ENCODE results near the gene TMEM54.

DNA sequence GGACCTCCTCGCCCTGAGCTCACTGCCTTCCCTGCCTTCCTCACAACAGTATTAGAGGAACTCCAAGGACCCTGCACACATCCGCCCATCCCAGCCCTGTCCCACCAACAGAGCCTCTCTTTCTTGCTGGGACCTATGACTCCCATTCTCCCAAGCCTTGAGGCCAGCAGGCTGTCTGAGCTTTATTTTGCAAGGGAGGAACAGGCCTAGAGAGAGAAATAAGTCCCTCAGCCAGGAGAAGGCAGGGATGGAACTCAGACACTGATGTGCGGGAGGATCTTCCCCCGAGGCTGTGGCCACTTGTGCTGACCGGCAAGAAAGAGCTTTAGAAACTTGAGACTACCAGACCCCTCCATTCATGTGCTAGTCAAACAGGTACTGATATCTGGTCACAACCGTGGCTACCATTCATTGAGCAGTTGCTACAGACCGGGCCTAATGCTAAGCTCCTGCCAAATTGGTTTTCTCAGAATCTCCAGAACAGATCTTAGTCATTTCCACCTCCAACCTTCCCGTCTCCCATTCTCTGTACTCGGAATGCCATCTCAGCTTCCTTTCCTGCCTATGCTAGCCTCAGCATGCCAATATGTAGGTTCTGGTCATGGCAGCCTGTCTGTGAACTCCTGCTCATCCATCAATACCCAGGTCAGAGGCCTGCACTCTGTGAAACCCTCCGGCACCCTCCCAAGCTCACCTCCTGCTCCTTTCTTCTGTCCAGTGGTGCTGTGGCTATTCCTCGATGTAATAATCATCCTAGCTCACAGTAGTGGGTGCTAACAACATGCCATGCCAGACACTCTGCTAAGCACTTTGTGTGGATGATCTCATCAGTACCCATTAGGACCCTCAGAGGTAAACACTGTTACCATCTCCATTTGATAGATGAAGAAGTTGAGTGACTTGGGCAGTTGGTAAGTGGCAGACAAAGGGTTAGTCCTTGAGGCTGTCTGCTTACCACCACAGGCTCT, 3.8 kb downstream of the TMEM54 start:
- TF ChIP-seq CTCF (IDR thresholded peaks at IDR 0.05; ENCODE audit: insufficient read depth, low read length, poor library complexity, severe bottlenecking), result no peak
- TF ChIP-seq EZH2phosphoT487 (conservative IDR thresholded peaks at IDR 0.05; ENCODE audit: low read length), result no peak
